Measurements from ENCODE around the gene THAP8.

THAP8 gene

DNA sequence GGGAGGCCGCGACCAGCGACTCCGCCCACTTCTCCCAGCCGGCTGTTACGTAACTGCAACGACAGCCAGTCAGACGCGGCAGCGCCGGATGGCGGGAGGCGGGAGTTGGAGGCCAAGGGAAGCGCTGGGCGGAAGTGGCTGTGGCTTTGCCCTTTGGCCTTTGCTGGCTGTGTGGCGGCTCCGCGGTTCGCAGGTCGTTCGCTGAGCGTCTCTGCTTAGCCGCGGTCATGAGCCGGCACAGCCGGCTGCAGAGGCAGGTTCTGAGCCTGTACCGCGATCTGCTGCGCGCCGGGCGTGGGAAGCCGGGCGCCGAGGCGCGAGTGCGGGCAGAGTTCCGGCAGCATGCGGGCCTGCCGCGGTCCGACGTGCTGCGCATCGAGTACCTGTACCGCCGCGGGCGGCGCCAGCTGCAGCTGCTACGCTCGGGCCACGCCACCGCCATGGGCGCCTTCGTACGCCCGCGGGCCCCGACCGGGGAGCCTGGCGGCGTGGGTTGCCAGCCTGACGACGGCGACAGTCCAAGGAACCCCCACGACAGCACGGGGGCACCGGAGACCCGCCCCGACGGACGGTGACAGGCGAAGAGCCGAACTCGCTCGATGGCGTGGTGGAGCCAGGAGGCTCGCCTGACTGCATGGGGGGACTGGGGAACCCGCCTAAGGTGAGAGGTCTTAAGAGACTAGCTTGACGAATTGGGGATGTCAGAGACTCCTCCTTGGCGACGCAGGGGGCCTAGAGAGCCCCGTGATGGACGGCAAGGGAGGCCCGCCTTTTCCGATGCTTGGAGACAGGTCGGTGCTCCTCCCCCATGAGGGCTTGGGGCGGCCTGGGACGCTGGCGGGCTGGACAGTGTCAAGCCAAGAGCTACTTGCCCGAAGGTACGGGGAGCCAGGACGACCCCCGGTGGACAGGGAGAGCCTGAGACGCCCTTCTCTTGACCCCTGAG, 58.8 kb downstream of the THAP8 start, which contains the start of gene SDHAF1:
TSS of gene SDHAF1 (plus strand) at position 141 of the 946 bp plus-strand sequence. CDS start at position 228, 87 bp downstream.
- peak; percentile 92 to 95 for DNase-seq (ENCODE audit: low read depth in 2 of 2)

DNA sequence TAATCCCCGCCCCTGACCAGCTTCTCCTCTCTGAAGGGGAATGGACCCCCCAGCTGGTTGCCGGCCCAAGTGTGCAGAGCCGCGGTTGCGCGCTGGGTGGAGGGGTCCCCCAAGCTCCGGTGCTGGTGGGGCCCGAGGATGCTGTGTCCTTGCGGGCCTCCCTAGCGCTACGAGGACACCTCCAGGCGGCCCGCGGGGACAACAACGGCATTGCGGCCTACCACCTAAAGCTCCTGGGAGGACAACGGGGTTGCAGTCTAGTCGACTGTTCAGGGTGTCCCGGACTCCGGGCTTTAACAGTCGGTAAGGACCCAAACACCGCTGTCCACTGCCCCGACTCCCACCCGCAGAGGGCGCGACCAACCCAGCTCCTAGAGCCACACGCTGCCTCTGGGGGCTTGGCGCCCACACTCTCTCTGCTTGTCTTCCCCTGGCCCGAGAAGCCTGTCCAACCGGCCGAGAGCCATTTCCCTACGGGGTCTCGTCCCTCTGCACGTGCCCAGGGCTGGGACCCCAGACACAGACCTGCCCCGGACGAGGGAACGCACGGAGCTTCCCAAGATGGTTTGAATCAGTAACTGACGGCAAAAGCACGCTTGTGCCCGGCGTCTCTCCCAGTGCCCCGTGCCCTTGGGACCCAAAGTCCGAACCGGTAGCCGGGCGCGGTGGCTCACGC, 60.0 kb downstream of the THAP8 start:
- DNase-seq (ENCODE audit: low read depth in 2 of 2), result no peak

DNA sequence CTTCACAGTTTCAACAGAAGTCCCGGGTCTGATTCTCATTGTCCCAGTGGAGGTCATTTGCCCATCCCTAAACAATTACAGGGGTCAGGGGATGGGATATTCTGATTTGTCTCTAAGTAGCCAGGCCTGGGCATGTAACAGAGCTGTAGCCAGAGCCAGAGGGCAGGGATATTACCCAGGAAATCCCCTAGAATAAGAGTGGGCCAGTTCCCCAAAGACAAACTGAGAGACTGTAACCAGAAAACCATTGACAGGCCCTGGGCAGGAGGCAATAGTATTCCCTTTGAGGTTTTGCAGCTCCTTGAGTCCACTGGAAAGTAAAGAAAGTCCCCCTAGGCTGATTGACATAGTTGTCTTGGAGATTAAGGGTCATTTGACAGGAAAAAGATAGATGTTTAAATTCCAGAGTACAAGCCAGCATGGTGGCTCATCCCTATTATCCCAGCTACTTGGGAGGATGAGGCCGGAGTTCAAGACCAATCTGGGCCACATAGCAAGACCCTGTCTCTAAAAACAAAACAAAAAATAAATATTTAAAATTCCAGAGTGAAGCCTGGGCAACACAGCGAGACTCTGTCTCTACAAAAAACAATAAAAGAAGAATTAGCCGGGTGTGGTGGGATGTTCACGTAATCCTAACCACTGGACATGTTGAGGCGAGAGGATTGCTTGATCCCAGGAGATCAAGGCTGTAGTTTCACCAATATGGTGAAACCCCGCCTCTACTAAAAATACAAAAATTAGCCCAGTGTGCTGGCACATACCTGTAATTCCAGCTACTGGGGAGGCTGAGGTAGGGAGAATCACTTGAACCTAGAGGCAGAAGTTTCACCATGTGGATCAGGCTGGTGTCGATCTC, 60.9 kb downstream of the THAP8 start:
- no peak for DNase-seq (ENCODE audit: low read depth in 2 of 2)

DNA sequence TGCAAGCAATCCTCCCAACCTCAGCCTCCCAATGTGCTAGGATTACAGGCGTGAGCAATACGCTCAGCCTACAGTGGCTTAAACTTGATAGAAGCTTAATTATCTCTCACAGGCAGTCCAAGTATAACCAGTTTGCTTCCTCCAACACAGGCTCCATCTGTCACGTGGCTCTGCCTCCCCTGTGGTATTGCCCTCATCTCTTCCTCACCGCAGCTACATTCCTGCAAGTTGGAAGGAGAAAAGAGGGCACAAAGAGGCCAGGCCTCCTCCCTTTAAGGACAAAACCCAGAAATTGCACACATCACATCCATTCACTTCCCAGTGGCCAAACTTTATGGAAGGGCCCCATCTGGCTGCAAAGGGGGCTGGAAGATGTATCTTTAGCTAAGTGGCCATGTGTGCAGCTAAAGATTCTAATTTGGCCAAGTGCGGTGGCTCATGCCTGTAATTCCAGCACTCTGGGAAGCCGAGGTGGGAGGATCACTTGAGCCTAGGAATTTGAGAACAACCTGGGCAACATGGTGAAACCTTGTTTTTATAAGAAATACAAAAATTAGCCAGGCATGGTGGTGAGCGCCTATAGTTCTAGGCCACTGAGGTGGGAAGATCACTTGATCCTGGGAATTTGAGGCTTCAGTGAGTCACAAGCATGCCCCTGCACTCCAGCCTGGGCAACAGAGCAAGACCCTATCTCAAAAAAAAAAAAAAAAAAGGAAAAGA, 62.2 kb downstream of the THAP8 start:
- no peak for DNase-seq (ENCODE audit: low read depth in 2 of 2)

DNA sequence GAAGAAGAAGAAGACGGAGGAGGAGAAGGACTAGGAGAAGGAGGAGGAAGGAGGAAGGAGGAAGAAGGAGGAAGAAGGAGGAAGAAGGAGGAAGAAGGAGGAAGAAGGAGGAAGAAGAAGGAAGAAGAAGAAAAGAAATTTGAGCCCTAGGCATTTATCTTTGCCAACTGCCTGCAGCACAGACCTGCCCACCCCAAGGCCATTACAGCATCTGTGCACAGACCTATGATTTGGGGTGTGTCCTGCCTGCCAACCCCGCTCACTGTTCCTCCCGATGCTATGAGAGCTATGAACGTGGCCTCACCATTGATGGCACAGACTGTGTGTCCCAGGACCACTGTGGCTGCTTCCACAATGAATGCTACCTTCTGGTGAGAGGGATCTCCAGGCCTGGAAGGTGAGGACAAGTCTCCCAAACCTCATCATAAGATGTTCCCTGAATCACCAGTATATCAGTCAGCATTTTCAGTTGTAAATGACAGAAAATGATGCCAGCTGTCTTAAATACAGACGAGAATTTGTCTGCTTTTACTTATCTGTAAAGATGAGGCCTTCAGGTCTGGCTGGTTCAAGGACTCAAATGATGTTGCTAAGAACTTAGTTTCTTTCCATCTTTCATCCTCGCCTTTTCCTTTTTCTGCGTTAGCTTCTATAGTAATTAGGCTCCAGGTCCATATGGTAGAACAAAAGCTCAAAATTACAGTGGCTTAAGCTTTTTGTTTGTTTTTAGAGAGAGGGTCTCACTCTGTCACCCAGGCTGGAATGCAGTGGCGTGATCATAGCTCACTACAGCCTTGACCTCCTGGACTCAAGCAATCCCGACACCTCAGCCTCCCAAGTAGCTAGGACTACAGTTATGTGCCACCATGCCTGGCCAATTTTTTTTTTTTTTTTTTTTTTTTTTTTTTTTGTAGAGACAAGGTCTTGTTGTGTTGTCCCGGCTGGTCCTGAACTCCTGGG, 63.0 kb downstream of the THAP8 start:
- no peak for DNase-seq (ENCODE audit: low read depth in 2 of 2)

DNA sequence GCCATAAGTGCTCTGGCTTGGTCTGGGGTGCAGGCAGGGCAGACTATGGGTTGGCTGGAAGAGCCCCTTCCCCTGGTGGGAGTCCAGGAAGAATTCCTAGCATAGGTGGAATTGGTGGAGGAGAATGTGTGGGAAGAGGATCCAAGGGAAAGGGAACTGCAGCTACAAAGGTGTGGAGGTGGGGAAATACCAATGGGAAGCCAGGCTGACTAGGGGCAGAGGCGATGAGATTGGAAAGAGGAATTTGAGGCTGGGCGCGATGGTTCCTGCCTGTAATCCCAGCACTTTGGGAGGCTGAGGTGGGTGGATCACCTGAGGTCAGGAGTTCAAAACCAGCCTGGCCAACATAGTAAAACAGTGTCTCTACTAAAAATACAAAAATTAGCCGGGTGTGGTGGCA, 63.9 kb downstream of the THAP8 start:
- DNase-seq (ENCODE audit: low read depth in 2 of 2), result no peak

DNA sequence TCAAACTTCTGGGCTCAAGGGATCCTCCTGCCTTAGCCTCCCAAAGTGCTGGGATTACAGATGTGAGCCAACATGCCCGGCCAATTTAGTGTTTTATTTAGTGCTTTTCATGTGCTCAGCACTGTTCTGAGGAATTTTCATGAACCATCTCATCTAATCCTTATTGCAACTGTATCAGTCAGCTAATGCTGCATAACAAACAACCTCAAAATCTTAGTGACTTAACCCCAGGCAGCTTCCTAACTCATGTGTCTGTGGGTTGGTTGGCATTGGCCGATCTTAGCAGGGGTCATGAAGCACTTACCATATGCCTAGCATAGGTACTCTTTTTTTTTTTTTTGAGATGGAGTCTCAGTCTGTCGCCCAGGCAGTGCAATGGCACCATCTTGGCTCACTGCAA, 65.3 kb downstream of the THAP8 start:
- no peak for DNase-seq (ENCODE audit: low read depth in 2 of 2)

DNA sequence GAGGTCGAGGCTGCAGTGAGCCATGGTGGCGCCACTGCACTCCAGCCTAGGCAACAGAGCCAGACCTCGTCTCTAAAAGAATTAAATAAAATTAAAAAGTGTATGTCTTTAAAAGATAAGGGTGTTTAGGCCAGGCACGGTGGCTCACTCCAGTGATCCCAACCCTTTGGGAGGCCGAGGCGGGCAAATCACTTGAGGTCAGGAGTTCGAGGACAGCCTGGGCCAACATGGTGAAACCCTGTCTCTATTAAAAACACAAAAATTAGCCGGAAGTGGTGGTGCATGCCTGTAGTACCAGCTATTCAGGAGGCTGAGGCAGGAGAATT, 66.6 kb downstream of the THAP8 start:
- no peak for DNase-seq (ENCODE audit: low read depth in 2 of 2)

DNA sequence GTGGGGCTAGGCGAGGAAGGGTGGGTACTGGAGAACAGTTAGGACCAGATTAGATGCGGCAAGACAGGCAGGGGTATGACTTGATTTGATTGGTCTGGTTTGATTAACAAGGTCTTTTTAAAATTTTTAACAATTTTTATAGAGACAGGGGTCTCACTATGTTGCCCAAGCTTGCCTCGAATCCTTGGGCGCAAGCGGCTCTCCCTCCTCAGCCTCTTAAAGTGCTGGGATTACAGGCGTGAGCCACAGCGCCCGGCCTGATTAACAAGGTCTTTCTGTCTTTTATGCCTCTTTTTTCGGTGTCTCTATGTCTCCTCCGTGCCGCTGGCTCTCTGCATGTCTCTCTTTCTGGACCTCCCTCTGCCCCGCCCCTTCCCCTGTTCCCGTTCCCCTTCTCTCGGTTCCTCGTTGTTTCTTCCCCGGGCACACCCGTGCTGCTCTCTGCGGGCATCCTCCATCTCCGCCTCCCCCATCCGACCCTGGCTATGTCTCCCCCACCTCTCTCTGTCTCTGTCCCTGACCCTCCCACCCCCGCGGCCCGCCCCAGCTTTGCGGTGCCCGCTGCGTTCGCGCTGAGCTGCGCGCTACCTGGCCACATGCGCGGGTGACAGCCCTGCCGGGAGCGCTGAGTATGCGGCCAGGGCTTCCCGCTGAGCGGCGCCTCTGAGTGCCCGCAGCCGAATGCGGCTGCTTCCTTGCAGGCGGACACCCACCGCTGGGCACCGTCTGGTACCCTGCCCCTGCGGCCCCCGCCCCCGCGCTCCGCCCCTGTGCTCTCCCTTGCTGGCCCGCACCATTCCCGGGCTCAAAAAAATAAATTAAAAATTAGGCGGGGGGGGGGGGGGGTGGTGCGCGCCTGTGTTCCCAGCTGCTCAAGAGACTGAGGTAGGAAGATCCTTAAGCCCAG, 67.2 kb downstream of the THAP8 start:
- DNase-seq (ENCODE audit: low read depth in 2 of 2), result peak in 1 of 2 donors; percentile 14

DNA sequence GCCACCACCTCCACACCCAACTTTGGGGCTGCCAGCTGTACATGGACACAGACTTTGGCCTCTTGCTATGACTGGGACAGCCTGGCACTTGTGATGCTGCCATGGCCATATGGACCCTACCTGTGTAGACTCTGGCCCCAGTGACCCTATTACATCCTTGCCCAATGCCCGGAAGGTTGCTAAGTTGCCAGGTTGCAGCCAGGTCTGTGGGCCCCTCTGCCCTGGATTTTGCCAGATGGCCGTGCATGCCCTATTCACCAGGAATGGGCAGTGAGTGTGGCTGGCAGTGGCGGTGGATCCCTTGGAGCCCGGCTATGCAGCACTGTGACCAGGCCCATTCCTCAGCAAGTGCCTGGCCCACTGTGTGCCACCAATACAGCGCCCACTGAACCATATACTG, 68.0 kb downstream of the THAP8 start:
- DNase-seq (ENCODE audit: low read depth in 2 of 2), result no peak
